Measurements from ENCODE around the gene PARP14.

DNA sequence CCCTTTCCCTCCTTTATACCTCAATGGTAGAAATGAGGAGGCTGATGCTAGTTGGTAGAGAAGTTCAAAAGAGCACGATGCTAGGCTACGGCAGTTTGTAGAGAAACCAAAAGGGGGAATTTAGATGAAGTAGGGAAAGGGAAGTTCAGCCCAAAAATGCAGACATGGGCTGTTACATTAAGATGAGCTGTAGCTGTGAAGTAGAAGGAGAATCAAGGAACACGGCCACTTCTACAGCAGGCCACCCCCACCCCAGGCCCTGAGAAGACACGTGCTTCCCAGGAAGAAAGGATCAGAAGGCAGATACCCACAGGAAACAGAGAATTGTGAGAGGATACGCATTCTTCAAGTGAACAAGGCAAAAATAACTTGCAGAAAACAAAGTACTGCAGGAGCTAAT lies 2.1 kb upstream of the PARP14 start:
- no peak for TF ChIP-seq POLR2A (IDR thresholded peaks at IDR 0.05)
- TF ChIP-seq, protein P1, sequence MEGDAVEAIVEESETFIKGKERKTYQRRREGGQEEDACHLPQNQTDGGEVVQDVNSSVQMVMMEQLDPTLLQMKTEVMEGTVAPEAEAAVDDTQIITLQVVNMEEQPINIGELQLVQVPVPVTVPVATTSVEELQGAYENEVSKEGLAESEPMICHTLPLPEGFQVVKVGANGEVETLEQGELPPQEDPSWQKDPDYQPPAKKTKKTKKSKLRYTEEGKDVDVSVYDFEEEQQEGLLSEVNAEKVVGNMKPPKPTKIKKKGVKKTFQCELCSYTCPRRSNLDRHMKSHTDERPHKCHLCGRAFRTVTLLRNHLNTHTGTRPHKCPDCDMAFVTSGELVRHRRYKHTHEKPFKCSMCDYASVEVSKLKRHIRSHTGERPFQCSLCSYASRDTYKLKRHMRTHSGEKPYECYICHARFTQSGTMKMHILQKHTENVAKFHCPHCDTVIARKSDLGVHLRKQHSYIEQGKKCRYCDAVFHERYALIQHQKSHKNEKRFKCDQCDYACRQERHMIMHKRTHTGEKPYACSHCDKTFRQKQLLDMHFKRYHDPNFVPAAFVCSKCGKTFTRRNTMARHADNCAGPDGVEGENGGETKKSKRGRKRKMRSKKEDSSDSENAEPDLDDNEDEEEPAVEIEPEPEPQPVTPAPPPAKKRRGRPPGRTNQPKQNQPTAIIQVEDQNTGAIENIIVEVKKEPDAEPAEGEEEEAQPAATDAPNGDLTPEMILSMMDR (IDR thresholded peaks at IDR 0.05), result no peak
